ENCODE measurements around the gene CD28. TPM values are rescaled to one million over a fixed set of nuclear protein-coding genes. Genes with fewer than 3 reads are reported as not detected.
A peak's percentile ranks its signal among the peaks of the same experiment; 100 is the strongest.

The CD28 gene
- total RNA-seq, 2 experiments from 2014 or later = 128 to 130 TPM

DNA sequence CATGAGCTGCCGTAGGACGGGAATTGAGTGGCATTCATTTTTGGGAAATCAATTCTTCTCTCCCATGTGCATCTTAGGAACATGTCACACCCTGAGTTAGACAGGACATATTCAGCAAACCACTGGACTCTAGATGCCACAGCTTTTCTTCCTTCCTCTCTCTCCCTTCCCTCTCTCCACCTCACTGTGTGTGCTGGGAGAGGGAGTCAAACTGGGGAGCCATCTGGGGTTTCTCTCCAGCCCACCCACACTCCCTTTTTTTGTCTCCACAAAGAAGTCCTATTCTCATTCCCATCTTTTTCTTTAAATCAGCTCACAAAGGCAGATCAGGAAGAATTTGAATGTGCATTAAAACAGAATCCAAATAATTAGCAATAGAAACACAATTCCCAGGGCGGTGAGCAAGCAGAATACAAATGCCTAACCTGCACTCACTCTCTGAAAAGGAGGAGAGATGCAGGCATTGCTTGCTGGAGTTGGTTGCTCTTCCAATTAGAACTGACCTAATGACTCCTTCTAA is 15.4 kb downstream of the CD28 start:
- H3K4me1 ChIP-seq (ENCODE audit: insufficient read depth, low read length) = peaks cover 74% of the 10 kb centered on the region
- peaks cover 33% of the 10 kb centered on the region for H3K36me3 ChIP-seq (ENCODE audit: insufficient read depth, low read length)
- H3K27me3 Mint-ChIP-seq = no peaks in the 10 kb centered on the region
- ATAC-seq (ENCODE audit: poor library complexity) (no peak), DNase-seq (no peak)
- ChIA-PET CTCF (interaction anchor here (1.1 to 3.5 kb wide), 6 partner anchors 9 to 93 kb away, joined by 3 to 14 read pairs (median 8); no protein-coding TSS in a partner anchor), POLR2A (interaction anchor here (1.2 to 19.9 kb wide), 8 partner anchors 9 to 187 kb away, joined by 6 to 621 read pairs (median 36); partner anchors contain the start of genes CD28, CTLA4 and RAPH1)
- TF ChIP-seq, protein P1, sequence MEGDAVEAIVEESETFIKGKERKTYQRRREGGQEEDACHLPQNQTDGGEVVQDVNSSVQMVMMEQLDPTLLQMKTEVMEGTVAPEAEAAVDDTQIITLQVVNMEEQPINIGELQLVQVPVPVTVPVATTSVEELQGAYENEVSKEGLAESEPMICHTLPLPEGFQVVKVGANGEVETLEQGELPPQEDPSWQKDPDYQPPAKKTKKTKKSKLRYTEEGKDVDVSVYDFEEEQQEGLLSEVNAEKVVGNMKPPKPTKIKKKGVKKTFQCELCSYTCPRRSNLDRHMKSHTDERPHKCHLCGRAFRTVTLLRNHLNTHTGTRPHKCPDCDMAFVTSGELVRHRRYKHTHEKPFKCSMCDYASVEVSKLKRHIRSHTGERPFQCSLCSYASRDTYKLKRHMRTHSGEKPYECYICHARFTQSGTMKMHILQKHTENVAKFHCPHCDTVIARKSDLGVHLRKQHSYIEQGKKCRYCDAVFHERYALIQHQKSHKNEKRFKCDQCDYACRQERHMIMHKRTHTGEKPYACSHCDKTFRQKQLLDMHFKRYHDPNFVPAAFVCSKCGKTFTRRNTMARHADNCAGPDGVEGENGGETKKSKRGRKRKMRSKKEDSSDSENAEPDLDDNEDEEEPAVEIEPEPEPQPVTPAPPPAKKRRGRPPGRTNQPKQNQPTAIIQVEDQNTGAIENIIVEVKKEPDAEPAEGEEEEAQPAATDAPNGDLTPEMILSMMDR (IDR thresholded peaks at IDR 0.05) = no peak
- peak overlapping the region; percentile 92 for H3K27ac Mint-ChIP-seq
- no peaks in the 10 kb centered on the region for H3K27me3 ChIP-seq (ENCODE audit: control insufficient read depth in 1 of 2, insufficient read depth in 2 of 2, low read length in 2 of 2)
- H3K27ac ChIP-seq (ENCODE audit: low read depth in 1 of 2, low read length in 2 of 2) = peak overlapping the region; percentile 70 to 76
- peak overlapping the region; percentile 80 for H3K4me3 Mint-ChIP-seq
- H3K4me1 Mint-ChIP-seq (ENCODE audit: low read depth) = peaks cover 94% of the 10 kb centered on the region
- H3K9me3 Mint-ChIP-seq = peaks cover 2% of the 10 kb centered on the region
- intact Hi-C loops (cut with DNase I, micrococcal nuclease) = loop anchor here (1.0 to 5.0 kb wide), 4 partner anchors 15 to 190 kb away; no protein-coding TSS in a partner anchor
- no peak overlapping the region for H3K4me3 ChIP-seq (ENCODE audit: low read length)
- H3K9me3 ChIP-seq (ENCODE audit: control insufficient read depth in 1 of 2, insufficient read depth in 1 of 2, low read length in 2 of 2) = no peaks in the 10 kb centered on the region
- peaks cover 78% of the 10 kb centered on the region for H3K36me3 Mint-ChIP-seq (ENCODE audit: low read depth)

- intact Hi-C loops (cut with DNase I, micrococcal nuclease) = loop anchor here (2.0 to 5.0 kb wide), 3 partner anchors 14 to 190 kb away; no protein-coding TSS in a partner anchor
- Mint-ChIP-seq H3K4me1 (ENCODE audit: low read depth) (peaks cover 96% of the 10 kb centered on the region), H3K4me3 (peak overlapping the region; percentile 80), H3K36me3 (ENCODE audit: low read depth) (peaks cover 80% of the 10 kb centered on the region), H3K9me3 (peaks cover 2% of the 10 kb centered on the region), H3K27me3 (no peaks in the 10 kb centered on the region), H3K27ac (peak overlapping the region; percentile 92)
- TF ChIP-seq, protein P1 (IDR thresholded peaks at IDR 0.05) = no peak
- peaks cover 68% of the 10 kb centered on the region for H3K4me1 ChIP-seq (ENCODE audit: insufficient read depth, low read length)
- CTCF ChIA-PET = interaction anchor here (1.1 to 3.5 kb wide), 3 partner anchors 8 to 93 kb away, joined by 3 to 14 read pairs (median 8); no protein-coding TSS in a partner anchor
- DNase-seq (no peak), ATAC-seq (ENCODE audit: poor library complexity) (no peak)
- peak overlapping the region; percentile 70 to 76 for H3K27ac ChIP-seq (ENCODE audit: low read depth in 1 of 2, low read length in 2 of 2)
- POLR2A ChIA-PET = interaction anchor here (2.0 to 19.9 kb wide), 5 partner anchors 8 to 145 kb away, joined by 6 to 621 read pairs (median 132); partner anchors contain the start of genes CD28 and CTLA4
- H3K27me3 ChIP-seq (ENCODE audit: control insufficient read depth in 1 of 2, insufficient read depth in 2 of 2, low read length in 2 of 2) = no peaks in the 10 kb centered on the region
- H3K4me3 ChIP-seq (ENCODE audit: low read length) = no peak overlapping the region
- H3K9me3 ChIP-seq (ENCODE audit: control insufficient read depth in 1 of 2, insufficient read depth in 1 of 2, low read length in 2 of 2) = no peaks in the 10 kb centered on the region
- H3K36me3 ChIP-seq (ENCODE audit: insufficient read depth, low read length) = peaks cover 35% of the 10 kb centered on the region
Observed at GRCh38 chr2:203722411-203722810, 16.0 kb downstream of the CD28 start.

DNA sequence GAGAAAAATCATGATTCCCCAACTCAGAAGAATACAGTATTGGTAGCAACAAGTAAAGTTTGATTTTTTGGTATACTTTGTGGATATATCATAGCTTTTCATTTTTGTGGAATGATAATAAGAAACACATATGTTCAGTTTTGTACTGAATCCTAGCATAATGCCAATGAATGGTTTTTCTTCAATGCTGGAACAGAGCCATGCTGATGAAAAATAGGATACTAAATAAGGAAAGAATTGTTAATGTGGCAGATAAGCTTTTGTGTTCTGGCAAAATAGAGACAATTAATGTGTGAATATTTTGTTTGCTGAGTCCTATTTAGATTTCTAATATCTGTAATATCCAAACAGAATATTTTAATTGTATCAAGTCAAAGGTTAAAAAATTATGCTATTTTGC is 21.9 kb downstream of the CD28 start:
- no peaks in the 10 kb centered on the region for H3K27me3 ChIP-seq (ENCODE audit: control insufficient read depth in 1 of 2, insufficient read depth in 2 of 2, low read length in 2 of 2)
- H3K9me3 Mint-ChIP-seq = peaks cover 3% of the 10 kb centered on the region
- H3K27ac Mint-ChIP-seq = peak overlapping the region; percentile 31
- H3K4me3 ChIP-seq (ENCODE audit: low read length) = no peak overlapping the region
- POLR2A ChIA-PET = interaction anchor here (5.9 to 6.4 kb wide), 2 partner anchors 8 to 13 kb away, joined by 111 to 132 read pairs; no protein-coding TSS in a partner anchor
- H3K36me3 Mint-ChIP-seq (ENCODE audit: low read depth) = peaks cover 91% of the 10 kb centered on the region
- no peak overlapping the region for H3K27ac ChIP-seq (ENCODE audit: low read depth in 1 of 2, low read length in 2 of 2)
- peaks cover 62% of the 10 kb centered on the region for H3K4me1 ChIP-seq (ENCODE audit: insufficient read depth, low read length)
- peaks cover 73% of the 10 kb centered on the region for H3K36me3 ChIP-seq (ENCODE audit: insufficient read depth, low read length)
- TF ChIP-seq, protein P1 (IDR thresholded peaks at IDR 0.05) = no peak
- H3K27me3 Mint-ChIP-seq = no peaks in the 10 kb centered on the region
- no peaks in the 10 kb centered on the region for H3K9me3 ChIP-seq (ENCODE audit: control insufficient read depth in 1 of 2, insufficient read depth in 1 of 2, low read length in 2 of 2)
- peaks cover 93% of the 10 kb centered on the region for H3K4me1 Mint-ChIP-seq (ENCODE audit: low read depth)
- no peak for DNase-seq
- ATAC-seq (ENCODE audit: poor library complexity) = no peak
- CTCF ChIA-PET = interaction anchor here (0.9 to 2.6 kb wide), 4 partner anchors 8 to 87 kb away, joined by 3 to 10 read pairs (median 4); no protein-coding TSS in a partner anchor
- intact Hi-C loops (cut with DNase I, micrococcal nuclease) = loop anchor here in 1 of 2 experiments (5.0 kb wide), 1 partner anchor 54 kb away; no protein-coding TSS in a partner anchor
- no peak overlapping the region for H3K4me3 Mint-ChIP-seq

Measured in CD4-positive, alpha-beta T cell (primary cell).